A549 treated with DMSO at 1 μM for 4 hours (cell line): ENCODE results near the gene BCL10. TPM values are rescaled to one million over a fixed set of nuclear protein-coding genes. Genes with fewer than 3 reads are reported as not detected.

Experiments
- total RNA-seq: library from RNA; stranded (reverse); fragments of 200-300 nt; extraction: Qiagen RNA extraction; gene quantifications from 5 replicates; pipeline ENCODE4 v1.2.3, GENCODE V29; 2022; ENCODE audit warnings: low read depth

The BCL10 gene
- total RNA-seq, result 13.1 to 17.9 TPM (median 15.4 TPM) in 5 replicates

GRCh38 chr1:85276215-85276977 lies at the start of gene BCL10:
Gene BCL10, minus strand, starts transcription at chr1:85276632. Its CDS starts 280 bp downstream, at chr1:85276352.

GRCh38 chr1:85259118-85259911 lies 17.1 kb downstream of the BCL10 start, which contains the start of gene C1orf52:
Gene C1orf52, minus strand, starts transcription at chr1:85259662. Its CDS starts 29 bp downstream, at chr1:85259633.

Other genes starting within 250 kb of the BCL10 start
- gene MCOLN3, start 228.1 kb downstream of the BCL10 start, total RNA-seq, result 3.4 to 4.5 TPM (median 4.0 TPM) in 5 replicates
- 0.74 to 1.4 TPM (median 1.0 TPM) in 5 replicates for gene SYDE2, start 75.6 kb downstream of the BCL10 start, total RNA-seq
- 20.4 to 22.2 TPM (median 20.5 TPM) in 5 replicates for gene C1orf52, start 17.0 kb downstream of the BCL10 start, total RNA-seq
- 6.6 to 9.7 TPM (median 7.6 TPM) in 5 replicates for gene DDAH1, start 188.5 kb upstream of the BCL10 start, total RNA-seq